ENCODE results near the gene DAGLA. TPM values are rescaled to one million over a fixed set of nuclear protein-coding genes. Genes with fewer than 3 reads are reported as not detected.

The DAGLA gene
- total and polyA plus RNA-seq, 2 experiments from 2014 or later = 2.1 to 6.3 TPM

DNA sequence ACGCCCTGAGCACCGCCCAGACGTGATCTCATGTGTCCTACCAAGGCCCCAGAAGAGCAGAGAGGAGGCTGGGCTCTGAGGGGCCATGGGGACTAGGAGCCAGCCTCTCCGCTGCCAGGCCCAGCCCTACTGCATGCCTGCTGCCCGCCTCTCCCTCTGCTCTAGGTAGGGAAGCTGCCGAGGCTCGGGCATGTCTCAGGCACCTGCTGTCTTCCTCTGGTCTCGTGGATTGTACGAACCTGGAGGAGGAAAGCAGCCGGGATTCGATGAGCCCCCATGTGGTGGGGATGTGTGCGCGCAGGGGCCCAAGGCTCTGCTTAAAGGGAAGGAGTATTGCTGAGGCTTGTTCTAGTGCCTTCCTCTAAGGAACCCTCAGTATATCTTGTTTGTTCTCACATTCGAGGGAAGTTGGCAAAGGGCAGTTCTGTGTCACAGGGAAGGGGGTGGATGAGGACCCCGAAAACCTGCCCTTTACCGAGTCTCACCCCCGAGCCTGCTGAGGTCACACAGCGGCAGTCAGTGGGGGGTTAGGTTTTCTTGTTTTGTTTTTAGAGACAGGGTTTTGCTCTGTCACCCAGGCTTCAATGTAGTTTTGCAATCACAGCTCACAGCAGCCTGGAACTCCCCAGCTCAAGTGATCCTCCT lies 21.2 kb downstream of the DAGLA start:
- peak in 1 of 2 donors; percentile 57 for DNase-seq (ENCODE audit: low read depth in 1 of 2, low spot score in 1 of 2)
- peaks cover 16% of the 10 kb centered on the region for H3K4me1 ChIP-seq (ENCODE audit: low read depth)
- no peaks in the 10 kb centered on the region for H3K36me3 ChIP-seq
- no peak overlapping the region for H3K4me3 ChIP-seq
- no peaks in the 10 kb centered on the region for H3K9me3 ChIP-seq (ENCODE audit: low read depth)
- TF ChIP-seq, protein P1, sequence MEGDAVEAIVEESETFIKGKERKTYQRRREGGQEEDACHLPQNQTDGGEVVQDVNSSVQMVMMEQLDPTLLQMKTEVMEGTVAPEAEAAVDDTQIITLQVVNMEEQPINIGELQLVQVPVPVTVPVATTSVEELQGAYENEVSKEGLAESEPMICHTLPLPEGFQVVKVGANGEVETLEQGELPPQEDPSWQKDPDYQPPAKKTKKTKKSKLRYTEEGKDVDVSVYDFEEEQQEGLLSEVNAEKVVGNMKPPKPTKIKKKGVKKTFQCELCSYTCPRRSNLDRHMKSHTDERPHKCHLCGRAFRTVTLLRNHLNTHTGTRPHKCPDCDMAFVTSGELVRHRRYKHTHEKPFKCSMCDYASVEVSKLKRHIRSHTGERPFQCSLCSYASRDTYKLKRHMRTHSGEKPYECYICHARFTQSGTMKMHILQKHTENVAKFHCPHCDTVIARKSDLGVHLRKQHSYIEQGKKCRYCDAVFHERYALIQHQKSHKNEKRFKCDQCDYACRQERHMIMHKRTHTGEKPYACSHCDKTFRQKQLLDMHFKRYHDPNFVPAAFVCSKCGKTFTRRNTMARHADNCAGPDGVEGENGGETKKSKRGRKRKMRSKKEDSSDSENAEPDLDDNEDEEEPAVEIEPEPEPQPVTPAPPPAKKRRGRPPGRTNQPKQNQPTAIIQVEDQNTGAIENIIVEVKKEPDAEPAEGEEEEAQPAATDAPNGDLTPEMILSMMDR (IDR thresholded peaks at IDR 0.05; ENCODE audit: low read depth, low read length) = peak; percentile 29
- no peaks in the 10 kb centered on the region for H3K27me3 ChIP-seq
- H3K27ac ChIP-seq = no peak overlapping the region

- no peaks in the 10 kb centered on the region for H3K9me3 ChIP-seq (ENCODE audit: low read depth)
- H3K27ac ChIP-seq = no peak overlapping the region
- H3K4me1 ChIP-seq (ENCODE audit: low read depth) = peaks cover 26% of the 10 kb centered on the region
- no peaks in the 10 kb centered on the region for H3K27me3 ChIP-seq
- H3K4me3 ChIP-seq = no peak overlapping the region
- DNase-seq (ENCODE audit: low read depth in 1 of 2, low spot score in 1 of 2) = no peak
- H3K36me3 ChIP-seq = no peaks in the 10 kb centered on the region
- TF ChIP-seq, protein P1 (IDR thresholded peaks at IDR 0.05; ENCODE audit: low read depth, low read length) = no peak
Observed at GRCh38 chr11:61702701-61703312, 22.6 kb downstream of the DAGLA start.

GRCh38 chr11:61704838-61705237 lies 24.6 kb downstream of the DAGLA start:
- Histone ChIP-seq H3K4me1 (ENCODE audit: low read depth) (peaks cover 25% of the 10 kb centered on the region), H3K4me3 (no peak overlapping the region), H3K27ac (no peak overlapping the region), H3K9me3 (ENCODE audit: low read depth) (no peaks in the 10 kb centered on the region), H3K27me3 (no peaks in the 10 kb centered on the region), H3K36me3 (no peaks in the 10 kb centered on the region)
- TF ChIP-seq, protein P1 (IDR thresholded peaks at IDR 0.05; ENCODE audit: low read depth, low read length) = no peak
- DNase-seq (ENCODE audit: low read depth in 1 of 2, low spot score in 1 of 2) = no peak

DNA sequence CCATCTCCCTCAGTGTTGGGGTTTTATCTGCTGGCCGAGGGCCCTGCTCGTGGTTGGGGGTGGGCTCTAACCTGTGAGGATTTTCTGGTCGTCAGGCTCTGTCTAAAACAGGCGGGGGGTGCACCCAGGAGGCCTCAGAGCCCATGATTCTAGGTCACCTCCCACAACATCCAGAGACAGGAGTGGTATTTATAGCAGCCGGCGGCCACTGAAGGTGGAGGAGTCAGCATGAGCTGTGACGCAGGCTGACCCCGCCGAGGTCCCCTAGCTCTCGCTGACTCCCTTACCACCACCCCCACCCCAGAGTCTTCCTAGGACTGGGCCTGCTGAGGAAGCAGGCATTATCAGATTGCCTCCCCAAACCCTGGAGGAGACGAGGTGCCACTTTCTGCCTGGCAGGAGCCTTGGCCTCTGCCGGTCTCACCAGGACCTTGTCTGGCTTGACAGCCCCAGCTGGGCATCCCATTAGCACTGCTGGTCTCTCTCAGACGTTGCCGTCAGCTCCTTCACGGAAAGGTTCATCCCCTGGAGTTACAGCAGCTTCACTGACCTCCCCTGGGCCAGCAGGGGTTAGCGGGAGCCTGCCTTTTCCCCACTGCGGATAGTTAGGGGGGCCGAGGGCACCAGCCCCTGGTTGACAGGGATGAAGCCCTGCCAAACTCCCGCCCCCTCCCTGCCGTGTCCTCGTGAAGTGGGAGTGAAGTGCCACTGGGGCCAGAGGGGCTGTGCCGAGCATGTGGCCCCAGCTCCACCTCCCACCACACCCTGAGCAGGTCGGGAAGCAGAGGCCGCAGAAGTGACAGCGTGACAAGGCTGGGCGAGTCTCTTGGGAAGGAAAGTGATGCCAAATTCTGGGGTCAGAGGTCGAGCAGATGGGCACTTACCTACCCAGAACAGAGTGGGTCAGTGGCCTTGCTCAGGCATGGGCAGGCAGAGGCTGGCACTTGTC lies 26.5 kb downstream of the DAGLA start:
- Histone ChIP-seq H3K9me3 (ENCODE audit: low read depth) (no peaks in the 10 kb centered on the region), H3K27ac (peak overlapping the region; percentile 16), H3K4me3 (no peak overlapping the region), H3K4me1 (ENCODE audit: low read depth) (peaks cover 17% of the 10 kb centered on the region), H3K27me3 (no peaks in the 10 kb centered on the region), H3K36me3 (no peaks in the 10 kb centered on the region)
- TF ChIP-seq, protein P1 (IDR thresholded peaks at IDR 0.05; ENCODE audit: low read depth, low read length) = no peak
- peak in 1 of 2 donors; percentile 46 for DNase-seq (ENCODE audit: low read depth in 1 of 2, low spot score in 1 of 2)

- DNase-seq (ENCODE audit: low read depth in 1 of 2, low spot score in 1 of 2) = no peak
- Histone ChIP-seq H3K27me3 (no peaks in the 10 kb centered on the region), H3K4me3 (no peak overlapping the region), H3K27ac (no peak overlapping the region), H3K4me1 (ENCODE audit: low read depth) (peaks cover 20% of the 10 kb centered on the region), H3K36me3 (no peaks in the 10 kb centered on the region), H3K9me3 (ENCODE audit: low read depth) (no peaks in the 10 kb centered on the region)
- TF ChIP-seq, protein P1 (IDR thresholded peaks at IDR 0.05; ENCODE audit: low read depth, low read length) = no peak
Observed at GRCh38 chr11:61707574-61707973, 27.4 kb downstream of the DAGLA start.
